WTC11 (cell line): ENCODE results near the gene WDR47.

Experiments used
- JUN ChIP-seq: sonication (generic); formaldehyde crosslinking; IDR thresholded peaks from 2 replicates; pipeline ENCODE4 v1.8.0; 2023; ENCODE audit warnings: mild to moderate bottlenecking, missing genetic modification reagents
- NR3C1 ChIP-seq: sonication (generic); formaldehyde crosslinking; conservative IDR thresholded peaks from 2 replicates; pipeline ENCODE4 v1.8.1; 2023; ENCODE audit warnings: low read depth, mild to moderate bottlenecking, missing genetic modification reagents
- TF ChIP-seq, protein P1 (sequence below): sonication (generic); formaldehyde crosslinking; IDR thresholded peaks from 2 replicates; pipeline ENCODE4 v1.8.1; 2022; ENCODE audit warnings: low read depth, missing genetic modification reagents, borderline replicate concordance

DNA sequence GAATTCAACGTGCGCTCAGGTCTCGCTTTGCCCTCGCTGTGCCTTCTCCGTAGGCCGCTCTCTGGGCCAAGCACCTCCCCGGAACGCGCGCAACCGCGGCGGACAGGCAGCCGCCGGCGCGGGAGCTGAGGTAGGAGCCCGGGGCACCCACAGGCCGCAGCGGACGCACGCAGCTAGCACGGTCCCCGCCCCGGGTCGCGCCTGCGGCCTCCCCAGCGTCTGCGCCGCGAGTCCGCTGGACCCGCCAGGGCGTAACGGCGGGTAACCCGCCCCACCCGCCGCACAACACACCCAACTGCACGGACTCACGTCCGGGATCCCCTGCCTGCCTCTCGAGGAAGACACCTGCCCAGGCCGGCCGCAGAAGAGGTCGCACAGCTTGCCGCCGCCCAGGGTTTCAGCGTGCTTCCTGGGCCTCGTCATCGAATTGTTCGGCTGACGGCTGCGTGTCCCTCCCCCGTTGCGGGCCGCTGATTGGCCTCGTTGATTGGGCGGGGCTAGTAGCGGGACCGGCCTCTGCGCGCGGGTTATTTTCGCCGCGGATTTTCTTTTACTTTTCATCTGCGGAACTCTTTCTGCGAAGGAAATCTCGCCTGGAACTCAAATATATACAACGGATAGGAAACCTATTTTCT, 78.7 kb downstream of the WDR47 start, which contains the start of gene CLCC1:
- TF ChIP-seq, protein P1, sequence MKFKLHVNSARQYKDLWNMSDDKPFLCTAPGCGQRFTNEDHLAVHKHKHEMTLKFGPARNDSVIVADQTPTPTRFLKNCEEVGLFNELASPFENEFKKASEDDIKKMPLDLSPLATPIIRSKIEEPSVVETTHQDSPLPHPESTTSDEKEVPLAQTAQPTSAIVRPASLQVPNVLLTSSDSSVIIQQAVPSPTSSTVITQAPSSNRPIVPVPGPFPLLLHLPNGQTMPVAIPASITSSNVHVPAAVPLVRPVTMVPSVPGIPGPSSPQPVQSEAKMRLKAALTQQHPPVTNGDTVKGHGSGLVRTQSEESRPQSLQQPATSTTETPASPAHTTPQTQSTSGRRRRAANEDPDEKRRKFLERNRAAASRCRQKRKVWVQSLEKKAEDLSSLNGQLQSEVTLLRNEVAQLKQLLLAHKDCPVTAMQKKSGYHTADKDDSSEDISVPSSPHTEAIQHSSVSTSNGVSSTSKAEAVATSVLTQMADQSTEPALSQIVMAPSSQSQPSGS (CRISPR knock-in tag): no peak
- TF ChIP-seq NR3C1 (CRISPR knock-in tag) (no peak), JUN (CRISPR knock-in tag) (no peak)
